Body of pancreas (tissue), 4 donors: ENCODE results near the gene PRPF18.

Source experiments
- CTCF ChIP-seq, 7 experiments: fragments of 450-650 bp in 4 of 7; fragments of 200-600 bp in 3 of 7; sonication (generic) in 3 of 7; IDR thresholded peaks; one replicate each; pipeline ENCODE4 v1.5.1; 2016 to 2019; ENCODE audit warnings: antibody characterized with exemption in 7 of 7
- POLR2A ChIP-seq, 3 donors: fragments of 450-650 bp; IDR thresholded peaks; one replicate each; pipeline ENCODE4 v1.6.1; 2016; ENCODE audit warnings: antibody characterized with exemption in 3 of 3, mild to moderate bottlenecking in 2 of 3

DNA sequence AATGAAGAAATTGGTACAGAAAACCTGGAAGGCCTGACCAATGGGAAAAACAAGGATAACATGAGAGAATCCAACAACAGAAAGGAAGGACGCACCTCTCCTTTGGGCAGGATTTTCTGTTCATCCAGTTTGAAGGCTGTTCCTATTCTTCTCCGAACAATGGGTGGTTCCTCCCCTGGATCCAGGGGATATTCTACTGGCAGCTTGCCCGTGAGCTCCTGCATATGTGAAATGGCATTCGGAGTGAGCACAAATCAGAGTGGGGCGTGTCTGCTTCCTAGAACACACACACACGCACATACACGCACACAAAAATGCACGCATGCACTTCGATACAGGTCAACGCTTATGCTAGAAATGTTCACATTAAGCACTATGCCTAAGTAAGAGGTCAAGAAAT lies 83.5 kb downstream of the PRPF18 start:
- TF ChIP-seq CTCF (IDR thresholded peaks at IDR 0.05) (no peak), POLR2A (IDR thresholded peaks at IDR 0.05) (no peak)
